ENCODE measurements around the gene G6PC2.

DNA sequence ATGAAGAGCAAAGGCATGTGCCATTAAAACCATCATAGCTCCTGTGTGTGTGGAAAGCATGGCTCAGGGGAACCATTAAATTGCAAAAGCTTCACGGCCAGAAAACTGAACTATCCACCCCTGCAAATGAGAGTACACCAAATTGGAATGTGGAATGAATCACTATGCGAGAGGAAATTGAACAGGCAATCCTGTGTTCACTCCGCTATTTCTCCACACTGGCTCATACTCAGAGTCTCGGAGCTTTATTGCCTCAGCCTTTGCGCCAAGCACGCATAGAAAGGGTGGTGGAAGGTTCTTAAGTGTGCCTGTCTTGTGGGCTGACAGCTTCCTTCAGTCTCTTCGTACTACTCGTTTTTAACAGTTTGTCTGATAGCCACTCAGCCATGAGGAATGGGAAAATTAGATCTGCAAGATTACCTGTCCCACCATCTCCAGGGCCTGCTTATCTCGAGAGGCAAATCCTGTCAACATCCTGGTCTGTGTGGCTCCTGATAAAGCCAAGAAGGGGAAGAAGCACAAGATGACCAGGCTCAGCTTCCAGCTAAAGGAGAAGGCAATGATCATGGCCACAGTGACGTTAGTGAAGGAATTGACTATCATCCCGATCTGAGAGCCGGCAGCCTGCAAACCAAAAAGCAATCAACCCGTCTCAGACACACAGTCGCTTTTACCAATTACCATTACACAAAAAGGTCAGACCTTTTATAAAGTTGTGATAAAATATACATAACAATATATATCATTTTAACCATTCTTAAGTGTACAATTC is 34.9 kb downstream of the G6PC2 start:
- TF ChIP-seq, protein P1, sequence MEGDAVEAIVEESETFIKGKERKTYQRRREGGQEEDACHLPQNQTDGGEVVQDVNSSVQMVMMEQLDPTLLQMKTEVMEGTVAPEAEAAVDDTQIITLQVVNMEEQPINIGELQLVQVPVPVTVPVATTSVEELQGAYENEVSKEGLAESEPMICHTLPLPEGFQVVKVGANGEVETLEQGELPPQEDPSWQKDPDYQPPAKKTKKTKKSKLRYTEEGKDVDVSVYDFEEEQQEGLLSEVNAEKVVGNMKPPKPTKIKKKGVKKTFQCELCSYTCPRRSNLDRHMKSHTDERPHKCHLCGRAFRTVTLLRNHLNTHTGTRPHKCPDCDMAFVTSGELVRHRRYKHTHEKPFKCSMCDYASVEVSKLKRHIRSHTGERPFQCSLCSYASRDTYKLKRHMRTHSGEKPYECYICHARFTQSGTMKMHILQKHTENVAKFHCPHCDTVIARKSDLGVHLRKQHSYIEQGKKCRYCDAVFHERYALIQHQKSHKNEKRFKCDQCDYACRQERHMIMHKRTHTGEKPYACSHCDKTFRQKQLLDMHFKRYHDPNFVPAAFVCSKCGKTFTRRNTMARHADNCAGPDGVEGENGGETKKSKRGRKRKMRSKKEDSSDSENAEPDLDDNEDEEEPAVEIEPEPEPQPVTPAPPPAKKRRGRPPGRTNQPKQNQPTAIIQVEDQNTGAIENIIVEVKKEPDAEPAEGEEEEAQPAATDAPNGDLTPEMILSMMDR (IDR thresholded peaks at IDR 0.05): no peak
- TF ChIP-seq POLR2A (IDR thresholded peaks at IDR 0.05): no peak
- no peak for TF ChIP-seq EP300 (IDR thresholded peaks at IDR 0.05)
- no peak for TF ChIP-seq POLR2AphosphoS5 (IDR thresholded peaks at IDR 0.05)

Data from sigmoid colon (tissue), 4 donors.